Upper lobe of left lung (tissue), 6 donors: Measurements from ENCODE around the gene P3R3URF. TPM values are rescaled to one million over a fixed set of nuclear protein-coding genes. Genes with fewer than 3 reads are reported as not detected.

Experiments
- ATAC-seq, 2 donors: fragments of 200-7000 bp; cut with Tn5 transposase; one replicate each; pipeline ENCODE4 v1.9.1; 2022; ENCODE audit warnings: mild to moderate bottlenecking in 2 of 2, moderate library complexity in 2 of 2; ENCODE audit not compliant: low FRiP score in 2 of 2
- DNase-seq, 2 donors: peaks; one replicate each; pipeline ENCODE4 v3.0.0-alpha.2; 2019 to 2020
- H3K27ac ChIP-seq, 4 donors: fragments of 200-600 bp; sonication (generic); one replicate each; pipeline ENCODE4 v1.5.1; 2016 to 2019
- H3K27me3 ChIP-seq, 4 donors: fragments of 200-600 bp; sonication (generic); one replicate each; pipeline ENCODE4 v1.5.1; 2017 to 2019
- H3K36me3 ChIP-seq, 4 donors: fragments of 200-600 bp; sonication (generic); one replicate each; pipeline ENCODE4 v1.5.1; 2016 to 2019
- H3K4me1 ChIP-seq, 4 donors: fragments of 200-600 bp; sonication (generic); one replicate each; pipeline ENCODE4 v1.5.1; 2018 to 2019
- H3K4me3 ChIP-seq, 4 donors: fragments of 200-600 bp; sonication (generic); one replicate each; pipeline ENCODE4 v1.5.1; 2017 to 2019; ENCODE audit warnings: mild to moderate bottlenecking in 2 of 4, moderate library complexity in 1 of 4
- H3K9me3 ChIP-seq, 4 donors: fragments of 200-600 bp; sonication (generic); one replicate each; pipeline ENCODE4 v1.5.1; 2018 to 2019
- EP300 ChIP-seq, 4 donors: sonication (generic); formaldehyde crosslinking; IDR thresholded peaks; one replicate each; pipeline ENCODE4 v1.5.1; 2017; ENCODE audit warnings: antibody characterized with exemption in 4 of 4, control low read depth in 2 of 4
- POLR2A ChIP-seq, 4 donors: fragments of 450-650 bp; IDR thresholded peaks; one replicate each; pipeline ENCODE4 v1.5.1; 2016 to 2017; ENCODE audit warnings: antibody characterized with exemption in 4 of 4, mild to moderate bottlenecking in 2 of 4
- POLR2AphosphoS5 ChIP-seq, 2 donors: sonication (generic); formaldehyde crosslinking; IDR thresholded peaks; one replicate each; pipeline ENCODE4 v1.5.1; 2017; ENCODE audit warnings: antibody characterized with exemption in 2 of 2
- WGBS, 2 donors: methylation state at CpG; one replicate each; pipeline ENCODE4 v1.1.5; 2017 to 2018; 5-methylcytosine and 5-hydroxymethylcytosine counted together
- total RNA-seq, 6 donors: library from RNA; depleted of rRNA in 4 of 6; stranded (reverse); fragments of >200 nt in 4 of 6; gene quantifications; one replicate each; pipeline versions ENCODE4 v1.1.0 to v1.2.1, GENCODE V29; 2016 to 2021
- TF ChIP-seq, protein P1 (sequence below), 6 experiments: fragments of 450-650 bp in 4 of 6; fragments of 200-600 bp in 2 of 6; sonication (generic) in 2 of 6; IDR thresholded peaks; one replicate each; pipeline ENCODE4 v1.5.1; 2016 to 2019; ENCODE audit warnings: antibody characterized with exemption in 6 of 6
- donor health status: DM: no; HTN: no; CAD: no; lungs with moderate emphysema.
- donor health status: DM: no; HTN: yes; CAD: no; lungs with severe emphysema.

P3R3URF gene
- total RNA-seq, 6 donors from 2014 or later, result not detected

GRCh38 chr1:46133181-46133658 is 43.1 kb downstream of the P3R3URF start:
- Histone ChIP-seq H3K4me3 (peak overlapping the region; percentile 53 to 75 (median 56)), H3K9me3 (no peaks in the 10 kb centered on the region), H3K27me3 (no peaks in the 10 kb centered on the region), H3K36me3 (no peaks in the 10 kb centered on the region), H3K4me1 (peaks cover 17 to 29% (median 24%) of the 10 kb centered on the region in 4 donors), H3K27ac (peak overlapping the region; percentile 92 to 95 (median 94))
- 0% methylated on average over 19 to 21 of the region's 22 CpGs for WGBS, 2 donors
- DNase-seq (peak in 1 of 2 donors; percentile 73), ATAC-seq (peak; percentile 69 to 79)
- TF ChIP-seq, protein P1, sequence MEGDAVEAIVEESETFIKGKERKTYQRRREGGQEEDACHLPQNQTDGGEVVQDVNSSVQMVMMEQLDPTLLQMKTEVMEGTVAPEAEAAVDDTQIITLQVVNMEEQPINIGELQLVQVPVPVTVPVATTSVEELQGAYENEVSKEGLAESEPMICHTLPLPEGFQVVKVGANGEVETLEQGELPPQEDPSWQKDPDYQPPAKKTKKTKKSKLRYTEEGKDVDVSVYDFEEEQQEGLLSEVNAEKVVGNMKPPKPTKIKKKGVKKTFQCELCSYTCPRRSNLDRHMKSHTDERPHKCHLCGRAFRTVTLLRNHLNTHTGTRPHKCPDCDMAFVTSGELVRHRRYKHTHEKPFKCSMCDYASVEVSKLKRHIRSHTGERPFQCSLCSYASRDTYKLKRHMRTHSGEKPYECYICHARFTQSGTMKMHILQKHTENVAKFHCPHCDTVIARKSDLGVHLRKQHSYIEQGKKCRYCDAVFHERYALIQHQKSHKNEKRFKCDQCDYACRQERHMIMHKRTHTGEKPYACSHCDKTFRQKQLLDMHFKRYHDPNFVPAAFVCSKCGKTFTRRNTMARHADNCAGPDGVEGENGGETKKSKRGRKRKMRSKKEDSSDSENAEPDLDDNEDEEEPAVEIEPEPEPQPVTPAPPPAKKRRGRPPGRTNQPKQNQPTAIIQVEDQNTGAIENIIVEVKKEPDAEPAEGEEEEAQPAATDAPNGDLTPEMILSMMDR (IDR thresholded peaks at IDR 0.05), result no peak
- TF ChIP-seq POLR2A (IDR thresholded peaks at IDR 0.05), result peak in 1 of 4 donors; percentile 43
- TF ChIP-seq EP300 (IDR thresholded peaks at IDR 0.05), result no peak
- no peak for TF ChIP-seq POLR2AphosphoS5 (IDR thresholded peaks at IDR 0.05)

GRCh38 chr1:46132529-46133180 is 43.6 kb downstream of the P3R3URF start, which contains the start of gene PIK3R3:
TSS of gene PIK3R3 (minus strand) at chr1:46132629. CDS start at chr1:46131952, 677 bp downstream.
- WGBS, 2 donors, result 0 to 1% methylated on average over 24 to 50 of the region's 55 CpGs
- Histone ChIP-seq H3K4me3 (peak within 1 kb of the TSS; percentile 54 to 75 (median 62)), H3K27ac (peak within 1 kb of the TSS; percentile 92 to 95 (median 94)), H3K36me3 (no peaks in the 10 kb centered on the region), H3K4me1 (peaks cover 17 to 29% (median 24%) of the 10 kb centered on the region in 4 donors), H3K27me3 (no peaks in the 10 kb centered on the region), H3K9me3 (no peaks in the 10 kb centered on the region)
- TF ChIP-seq POLR2A (IDR thresholded peaks at IDR 0.05) (peak in 3 of 4 donors; percentile 96 to 98 (median 97)), POLR2AphosphoS5 (IDR thresholded peaks at IDR 0.05) (peak; percentile 88 to 98), EP300 (IDR thresholded peaks at IDR 0.05) (peak in 1 of 4 donors; percentile 45)
- TF ChIP-seq, protein P1 (IDR thresholded peaks at IDR 0.05), result peak in 4 of 6 experiments; percentile 17 to 49 (median 41)
- DNase-seq, result peak; percentile 97 to 98
- ATAC-seq, result peak; percentile 99

- 1 to 2% methylated on average over 38 of the region's 38 CpGs for WGBS, 2 donors
- ATAC-seq, result peak in 1 of 2 donors; percentile 2
- TF ChIP-seq POLR2A (IDR thresholded peaks at IDR 0.05) (no peak), EP300 (IDR thresholded peaks at IDR 0.05) (no peak), POLR2AphosphoS5 (IDR thresholded peaks at IDR 0.05) (no peak)
- TF ChIP-seq, protein P1 (IDR thresholded peaks at IDR 0.05), result no peak
Measured at GRCh38 chr1:46131712-46132528, 44.4 kb downstream of the P3R3URF start.

GRCh38 chr1:46131093-46131492 is 45.2 kb downstream of the P3R3URF start:
- no peaks in the 10 kb centered on the region for H3K36me3 ChIP-seq
- no peak for TF ChIP-seq POLR2AphosphoS5 (IDR thresholded peaks at IDR 0.05)
- no peak for TF ChIP-seq EP300 (IDR thresholded peaks at IDR 0.05)
- TF ChIP-seq POLR2A (IDR thresholded peaks at IDR 0.05), result no peak
- TF ChIP-seq, protein P1 (IDR thresholded peaks at IDR 0.05), result no peak
- ATAC-seq (no peak), DNase-seq (no peak)
- WGBS, 2 donors, result 4% methylated on average over 10 of the region's 10 CpGs
- H3K27me3 ChIP-seq, result no peaks in the 10 kb centered on the region
- peak overlapping the region; percentile 54 to 75 (median 62) for H3K4me3 ChIP-seq
- peak overlapping the region; percentile 92 to 95 (median 94) for H3K27ac ChIP-seq
- peaks cover 17 to 29% (median 24%) of the 10 kb centered on the region in 4 donors for H3K4me1 ChIP-seq
- H3K9me3 ChIP-seq, result no peaks in the 10 kb centered on the region

More at GRCh38 chr1:46131712-46132528, 44.4 kb downstream of the P3R3URF start:
- no peaks in the 10 kb centered on the region for H3K27me3 ChIP-seq
- H3K4me3 ChIP-seq, result peak overlapping the region; percentile 54 to 75 (median 62)
- peaks cover 17 to 29% (median 24%) of the 10 kb centered on the region in 4 donors for H3K4me1 ChIP-seq
- H3K27ac ChIP-seq, result peak overlapping the region; percentile 92 to 95 (median 94)
- DNase-seq, result peak in 1 of 2 donors; percentile 36
- no peaks in the 10 kb centered on the region for H3K36me3 ChIP-seq
- H3K9me3 ChIP-seq, result no peaks in the 10 kb centered on the region
